ENCODE measurements around the gene IPCEF1. TPM values are rescaled to one million over a fixed set of nuclear protein-coding genes. Genes with fewer than 3 reads are reported as not detected.

Gene IPCEF1
- total and polyA plus RNA-seq, 8 donors, result 2.4 to 6.9 (median 5.4) TPM

DNA sequence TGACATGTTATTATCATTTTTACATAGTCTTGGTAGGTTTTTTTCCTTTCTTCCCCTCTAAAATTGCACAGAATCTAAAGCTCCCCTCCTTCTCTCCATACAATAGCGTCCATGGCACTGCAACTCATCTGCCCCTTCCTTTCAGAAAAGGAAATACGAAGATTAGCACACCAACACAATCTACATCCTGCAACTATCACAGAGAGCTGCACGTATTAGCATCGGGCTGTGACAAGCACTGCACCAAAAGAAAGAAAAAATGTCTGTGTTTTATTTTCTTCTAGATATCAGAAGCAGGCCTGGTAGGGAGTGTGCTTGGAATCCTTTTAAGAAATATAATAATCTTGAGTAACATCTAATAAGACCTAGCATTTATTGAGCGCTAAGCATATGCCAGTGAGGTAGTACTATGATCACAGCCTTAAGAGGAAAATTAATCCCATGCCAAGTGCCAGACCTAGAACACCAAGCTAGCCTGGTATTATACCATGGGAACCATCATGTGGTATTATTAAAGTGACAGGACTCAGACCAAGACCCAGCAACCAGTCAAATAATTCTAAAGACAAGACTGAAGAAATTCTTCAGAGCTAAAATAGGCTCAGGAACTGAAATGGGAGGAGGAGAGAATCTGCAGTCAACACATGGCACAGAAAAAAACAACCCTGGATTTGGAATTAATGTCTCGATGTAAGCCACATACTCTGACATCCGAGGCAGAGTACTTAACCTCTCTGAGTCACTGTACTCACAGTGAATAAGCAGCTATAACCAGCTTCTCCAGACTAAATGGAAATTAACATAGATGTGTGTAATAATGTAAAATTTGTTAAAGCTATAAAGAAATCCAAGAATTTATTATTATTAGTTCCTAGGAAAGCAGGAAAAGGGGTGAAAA is 124.3 kb downstream of the IPCEF1 start:
- Histone ChIP-seq H3K4me3 (no peak overlapping the region), H3K9me3 (no peaks in the 10 kb centered on the region), H3K27ac (peak overlapping the region in 1 of 2 donors; percentile 6), H3K27me3 (no peaks in the 10 kb centered on the region), H3K4me1 (peaks cover 0 to 13% of the 10 kb centered on the region in 2 donors), H3K36me3 (no peaks in the 10 kb centered on the region)
- intact Hi-C loops (cut with DNase I), result no loop called here
- TF ChIP-seq, protein P1, sequence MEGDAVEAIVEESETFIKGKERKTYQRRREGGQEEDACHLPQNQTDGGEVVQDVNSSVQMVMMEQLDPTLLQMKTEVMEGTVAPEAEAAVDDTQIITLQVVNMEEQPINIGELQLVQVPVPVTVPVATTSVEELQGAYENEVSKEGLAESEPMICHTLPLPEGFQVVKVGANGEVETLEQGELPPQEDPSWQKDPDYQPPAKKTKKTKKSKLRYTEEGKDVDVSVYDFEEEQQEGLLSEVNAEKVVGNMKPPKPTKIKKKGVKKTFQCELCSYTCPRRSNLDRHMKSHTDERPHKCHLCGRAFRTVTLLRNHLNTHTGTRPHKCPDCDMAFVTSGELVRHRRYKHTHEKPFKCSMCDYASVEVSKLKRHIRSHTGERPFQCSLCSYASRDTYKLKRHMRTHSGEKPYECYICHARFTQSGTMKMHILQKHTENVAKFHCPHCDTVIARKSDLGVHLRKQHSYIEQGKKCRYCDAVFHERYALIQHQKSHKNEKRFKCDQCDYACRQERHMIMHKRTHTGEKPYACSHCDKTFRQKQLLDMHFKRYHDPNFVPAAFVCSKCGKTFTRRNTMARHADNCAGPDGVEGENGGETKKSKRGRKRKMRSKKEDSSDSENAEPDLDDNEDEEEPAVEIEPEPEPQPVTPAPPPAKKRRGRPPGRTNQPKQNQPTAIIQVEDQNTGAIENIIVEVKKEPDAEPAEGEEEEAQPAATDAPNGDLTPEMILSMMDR (IDR thresholded peaks at IDR 0.05), result no peak
- ATAC-seq (peak; percentile 58), DNase-seq (no peak)

DNA sequence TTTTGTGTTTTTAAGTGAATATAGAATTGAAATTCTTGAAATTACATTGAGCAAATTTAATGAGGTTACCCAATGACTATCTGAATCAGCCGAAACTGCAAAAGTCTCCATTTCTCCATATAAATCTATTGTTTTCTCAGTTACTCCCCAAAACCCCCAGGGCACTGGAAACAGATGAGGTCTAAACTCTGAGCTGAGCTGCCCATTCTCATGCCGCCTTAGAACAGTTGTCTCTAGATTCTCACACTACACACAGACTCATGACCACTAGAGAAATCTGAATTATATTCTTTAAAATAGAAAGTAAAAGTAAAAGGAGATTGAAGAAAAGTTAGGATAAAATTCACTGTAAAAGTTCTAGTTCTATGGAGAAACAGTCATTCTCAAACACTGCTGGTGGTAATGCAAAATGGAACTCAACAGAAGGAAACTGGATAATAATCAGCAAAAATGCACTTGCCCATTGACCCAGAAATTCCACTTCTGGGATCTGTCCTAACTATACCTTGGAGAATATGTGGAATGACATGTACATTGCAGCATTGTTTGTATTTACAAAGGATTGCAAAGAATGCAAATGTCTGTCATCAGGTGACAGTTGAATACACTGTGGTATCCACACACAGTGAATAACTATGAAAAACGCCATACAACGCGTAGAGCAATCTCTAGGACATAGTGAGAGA is 125.5 kb downstream of the IPCEF1 start:
- Histone ChIP-seq H3K36me3 (no peaks in the 10 kb centered on the region), H3K4me3 (no peak overlapping the region), H3K27ac (no peak overlapping the region), H3K27me3 (no peaks in the 10 kb centered on the region), H3K9me3 (no peaks in the 10 kb centered on the region), H3K4me1 (peaks cover 0 to 13% of the 10 kb centered on the region in 2 donors)
- intact Hi-C loops (cut with DNase I), result no loop called here
- ATAC-seq (no peak), DNase-seq (no peak)
- TF ChIP-seq, protein P1 (IDR thresholded peaks at IDR 0.05), result no peak

DNA sequence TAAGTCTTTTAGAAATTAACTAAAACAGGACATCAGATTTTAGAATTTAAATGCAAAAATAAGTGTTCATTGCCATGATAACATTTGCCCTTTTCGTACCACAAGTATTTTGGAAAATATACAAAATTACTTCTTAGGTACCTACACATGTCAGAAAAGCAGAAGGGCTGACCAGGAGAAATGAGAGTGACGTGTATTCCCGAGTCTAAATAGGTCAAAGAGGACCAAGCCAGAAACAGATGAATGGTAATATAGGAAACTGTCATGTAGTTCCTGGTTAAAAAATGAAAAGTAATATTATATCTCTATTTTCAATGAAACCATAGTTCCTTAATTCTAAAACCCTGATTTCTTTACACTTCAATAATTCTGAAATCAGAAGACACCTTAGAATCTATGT is 126.2 kb downstream of the IPCEF1 start:
- ATAC-seq (no peak), DNase-seq (no peak)
- Histone ChIP-seq H3K9me3 (no peaks in the 10 kb centered on the region), H3K27me3 (no peaks in the 10 kb centered on the region), H3K27ac (no peak overlapping the region), H3K4me3 (no peak overlapping the region), H3K36me3 (no peaks in the 10 kb centered on the region), H3K4me1 (peaks cover 0 to 13% of the 10 kb centered on the region in 2 donors)
- TF ChIP-seq, protein P1 (IDR thresholded peaks at IDR 0.05), result no peak
- intact Hi-C loops (cut with DNase I), result no loop called here

DNA sequence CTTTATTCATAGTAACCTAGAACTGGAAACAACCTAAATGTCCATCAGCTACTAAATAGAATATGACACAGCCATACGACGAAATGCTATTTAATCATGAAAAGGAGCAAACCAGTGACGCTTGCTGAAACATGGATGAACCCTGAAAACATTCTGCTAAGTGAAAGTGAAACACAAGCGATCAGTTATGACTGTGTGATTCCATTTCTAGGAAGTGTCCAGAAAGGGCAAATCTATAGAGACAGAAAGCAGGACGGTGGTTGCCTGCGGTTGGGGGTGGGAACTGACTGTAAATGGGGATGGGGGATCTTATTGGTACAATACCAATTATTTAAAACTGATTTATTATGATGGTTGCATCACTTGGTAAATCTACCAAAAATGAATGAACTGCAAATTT is 126.8 kb downstream of the IPCEF1 start:
- no peaks in the 10 kb centered on the region for H3K36me3 ChIP-seq
- no peaks in the 10 kb centered on the region for H3K27me3 ChIP-seq
- DNase-seq, result no peak
- intact Hi-C loops (cut with DNase I), result no loop called here
- H3K4me1 ChIP-seq, result peaks cover 0 to 13% of the 10 kb centered on the region in 2 donors
- no peak overlapping the region for H3K4me3 ChIP-seq
- no peaks in the 10 kb centered on the region for H3K9me3 ChIP-seq
- no peak overlapping the region for H3K27ac ChIP-seq
- TF ChIP-seq, protein P1 (IDR thresholded peaks at IDR 0.05), result no peak
- ATAC-seq, result no peak

DNA sequence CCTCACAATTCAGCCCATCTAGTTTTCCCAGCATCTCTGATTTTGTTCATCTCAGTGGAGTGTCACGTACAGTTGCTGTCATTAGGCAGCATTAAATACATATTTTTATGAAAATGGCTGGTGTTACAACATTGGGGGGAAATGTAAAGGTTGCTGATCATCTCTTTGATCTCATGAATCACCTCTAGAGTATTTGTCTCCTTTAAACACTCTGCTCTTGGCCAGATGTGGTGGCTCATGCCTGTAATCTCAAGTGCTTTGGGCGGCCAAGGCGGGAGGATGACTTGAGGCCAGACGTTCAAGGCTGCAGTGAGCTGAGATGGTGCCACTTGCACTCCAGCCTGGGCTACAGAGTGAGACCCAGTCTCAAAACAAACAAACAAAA is 128.1 kb downstream of the IPCEF1 start:
- intact Hi-C loops (cut with DNase I), result no loop called here
- no peaks in the 10 kb centered on the region for H3K9me3 ChIP-seq
- ATAC-seq, result no peak

More for the DNA sequence above, 128.1 kb downstream of the IPCEF1 start:
- H3K4me3 ChIP-seq, result no peak overlapping the region
- DNase-seq, result no peak
- no peaks in the 10 kb centered on the region for H3K27me3 ChIP-seq
- H3K4me1 ChIP-seq, result peaks cover 0 to 3% of the 10 kb centered on the region in 2 donors
- no peaks in the 10 kb centered on the region for H3K36me3 ChIP-seq
- H3K27ac ChIP-seq, result no peak overlapping the region
- TF ChIP-seq, protein P1 (IDR thresholded peaks at IDR 0.05), result no peak
